ENCODE measurements around the gene RHBDF1.

The RHBDF1 gene

GRCh38 chr16:117379-118365, 45.2 kb upstream of the RHBDF1 start:
- peak; percentile 50 for TF ChIP-seq CTCF (IDR thresholded peaks at IDR 0.05; ENCODE audit: control insufficient read depth, extremely low read depth, insufficient read depth)
- no peak overlapping the region for H3K4me3 ChIP-seq (ENCODE audit: low read depth, low read length)
- DNase-seq (ENCODE audit: low read depth), result no peak

DNA sequence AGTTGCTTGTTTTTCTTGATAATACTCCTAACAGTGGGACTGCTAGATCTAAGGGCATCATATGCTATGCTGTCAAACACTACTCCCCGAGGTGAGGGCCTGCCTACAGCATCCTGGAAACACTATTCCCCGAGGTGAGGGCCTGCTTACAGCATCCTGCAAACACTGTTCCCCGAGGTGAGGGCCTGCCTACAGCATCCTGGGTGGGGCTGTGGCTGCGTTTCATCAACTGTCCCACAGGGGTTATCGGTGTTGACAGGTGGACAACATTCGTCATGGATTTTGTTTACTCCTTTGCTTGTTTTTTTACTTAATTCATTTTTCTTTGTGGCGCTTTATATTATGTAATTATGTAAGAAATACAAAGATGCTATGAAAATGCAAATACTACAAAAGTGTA, 43.6 kb upstream of the RHBDF1 start:
- no peak for TF ChIP-seq CTCF (IDR thresholded peaks at IDR 0.05; ENCODE audit: control insufficient read depth, extremely low read depth, insufficient read depth)
- DNase-seq (ENCODE audit: low read depth), result no peak
- no peak overlapping the region for H3K4me3 ChIP-seq (ENCODE audit: low read depth, low read length)

GRCh38 chr16:114327-114726, 41.9 kb upstream of the RHBDF1 start:
- H3K4me3 ChIP-seq (ENCODE audit: low read depth, low read length), result no peak overlapping the region
- no peak for DNase-seq (ENCODE audit: low read depth)
- TF ChIP-seq CTCF (IDR thresholded peaks at IDR 0.05; ENCODE audit: control insufficient read depth, extremely low read depth, insufficient read depth), result no peak

DNA sequence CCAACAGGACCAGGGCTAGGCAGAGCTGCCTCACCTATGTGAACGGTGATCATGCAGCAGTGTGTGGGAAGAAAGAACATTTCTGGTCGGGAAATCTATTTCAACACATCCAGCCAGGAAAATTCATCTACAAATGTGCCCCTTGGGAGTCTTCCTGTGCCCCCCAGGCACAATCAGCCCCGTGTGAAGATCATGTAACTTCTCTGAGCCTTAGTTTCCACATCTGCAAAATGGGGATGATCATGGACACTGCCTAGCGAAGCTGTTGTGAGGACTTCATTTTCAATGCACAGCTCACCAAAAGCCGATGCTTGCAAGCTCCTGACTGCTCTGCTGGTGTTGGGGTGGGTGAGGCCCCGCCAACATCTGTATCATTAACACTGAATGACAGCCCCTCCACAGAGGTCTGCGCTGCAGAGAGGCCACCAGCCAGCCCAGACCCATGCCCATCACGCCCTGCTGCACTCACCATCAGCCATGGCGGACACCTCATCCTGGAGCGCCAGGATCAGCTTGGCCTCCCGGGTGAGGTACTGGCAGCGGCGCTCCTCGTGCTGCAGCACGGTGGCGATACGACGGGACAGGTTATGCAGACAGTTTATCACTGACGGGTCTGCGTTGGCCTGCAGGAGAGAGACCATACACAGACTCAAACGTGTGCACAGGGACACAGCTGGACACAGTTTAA, 39.9 kb upstream of the RHBDF1 start:
- H3K4me3 ChIP-seq (ENCODE audit: low read depth, low read length), result no peak overlapping the region
- DNase-seq (ENCODE audit: low read depth), result no peak
- TF ChIP-seq CTCF (IDR thresholded peaks at IDR 0.05; ENCODE audit: control insufficient read depth, extremely low read depth, insufficient read depth), result no peak

DNA sequence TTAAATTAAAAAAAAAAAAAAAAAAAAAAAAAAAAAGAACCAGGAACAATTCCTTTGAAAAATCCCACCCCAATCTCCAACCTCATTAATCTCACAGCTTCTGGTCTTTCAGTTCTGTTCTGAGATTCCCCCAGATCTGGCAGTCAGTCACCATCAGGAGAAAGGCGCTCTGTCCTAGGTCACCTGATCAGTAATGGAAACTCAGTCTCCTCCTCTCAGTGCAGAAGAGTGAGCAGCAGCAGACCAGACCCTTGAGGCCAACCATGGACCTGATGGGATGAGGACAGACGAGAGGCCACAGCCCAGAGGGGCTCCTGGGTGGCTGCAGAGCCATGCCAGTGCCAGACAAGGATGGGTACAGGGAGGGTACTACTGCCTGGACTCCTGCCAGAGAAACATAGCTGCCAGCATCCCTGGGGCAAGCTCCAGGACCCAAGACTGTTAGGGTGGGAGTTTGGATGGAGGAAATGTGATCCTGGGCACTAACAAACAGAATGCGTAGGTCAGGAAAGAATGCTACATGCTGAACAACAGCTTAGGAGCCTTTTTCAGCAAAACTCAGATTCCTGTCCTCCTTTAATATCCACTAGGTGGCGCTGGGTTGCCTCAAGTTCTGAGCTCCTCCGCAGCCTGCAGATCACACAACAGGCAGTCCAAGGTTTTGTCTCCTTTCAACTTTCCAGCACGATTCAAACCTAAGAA, 34.3 kb upstream of the RHBDF1 start:
- no peak overlapping the region for H3K4me3 ChIP-seq (ENCODE audit: low read depth, low read length)
- no peak for DNase-seq (ENCODE audit: low read depth)
- peak; percentile 87 for TF ChIP-seq CTCF (IDR thresholded peaks at IDR 0.05; ENCODE audit: control insufficient read depth, extremely low read depth, insufficient read depth)

DNA sequence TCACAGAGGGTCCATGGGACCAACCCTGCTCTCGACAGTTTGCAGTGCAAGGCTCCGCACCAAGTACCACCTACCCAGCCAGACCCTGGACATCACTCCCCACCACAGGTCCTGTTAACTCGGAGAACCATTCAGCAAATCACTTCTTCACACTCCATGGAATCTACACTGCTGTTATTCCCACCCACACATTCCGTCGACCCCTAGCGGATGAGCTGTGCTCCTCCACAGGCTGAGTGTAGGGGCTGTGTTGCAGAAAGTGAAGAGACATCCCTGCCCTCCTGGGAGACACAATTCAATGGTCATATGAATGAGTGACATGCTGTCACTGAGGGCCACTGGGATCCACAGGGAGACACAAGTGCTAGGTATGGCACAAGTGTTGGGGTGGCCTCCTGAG, 33.1 kb upstream of the RHBDF1 start:
- TF ChIP-seq CTCF (IDR thresholded peaks at IDR 0.05; ENCODE audit: control insufficient read depth, extremely low read depth, insufficient read depth), result no peak
- no peak for DNase-seq (ENCODE audit: low read depth)
- no peak overlapping the region for H3K4me3 ChIP-seq (ENCODE audit: low read depth, low read length)
